Endodermal cell (in vitro differentiated cells): ENCODE data around the gene ELMO3. TPM values are rescaled to one million over a fixed set of nuclear protein-coding genes. Genes with fewer than 3 reads are reported as not detected.
A peak's percentile ranks its signal among the peaks of the same experiment; 100 is the strongest.

ENCODE experiments used
- DNase-seq: peaks from one replicate; pipeline ENCODE4 v3.0.0-alpha.2; 2017
- H3K27ac ChIP-seq: 2 replicates; pipeline ENCODE4 v1.5.1; 2013; ENCODE audit warnings: mild to moderate bottlenecking, low read depth, low read length, moderate library complexity
- H3K27me3 ChIP-seq: 2 replicates; pipeline ENCODE4 v1.6.1; 2013; ENCODE audit warnings: mild to moderate bottlenecking, low read length, moderate library complexity; ENCODE audit not compliant: insufficient read depth, control insufficient read depth, poor library complexity, severe bottlenecking
- H3K36me3 ChIP-seq: 2 replicates; pipeline ENCODE4 v1.7.0; 2013; ENCODE audit warnings: mild to moderate bottlenecking, low read length, moderate library complexity; ENCODE audit not compliant: control insufficient read depth, insufficient read depth
- H3K4me1 ChIP-seq: one replicate; pipeline ENCODE4 v1.7.0; 2013; ENCODE audit warnings: low read length; ENCODE audit not compliant: control insufficient read depth, insufficient read depth
- H3K4me3 ChIP-seq: 2 replicates; pipeline ENCODE4 v1.5.1; 2013; ENCODE audit warnings: mild to moderate bottlenecking, low read length, moderate library complexity
- H3K9ac ChIP-seq: 2 replicates; pipeline ENCODE4 v1.6.1; 2013; ENCODE audit warnings: mild to moderate bottlenecking, low read length, moderate library complexity; ENCODE audit not compliant: poor library complexity, severe bottlenecking; ENCODE audit errors: extremely low read depth
- H3K9me3 ChIP-seq: 2 replicates; pipeline ENCODE4 v1.6.1; 2013; ENCODE audit warnings: mild to moderate bottlenecking, low read length, moderate library complexity; ENCODE audit not compliant: control insufficient read depth
- H3K27ac Mint-ChIP-seq: 2 replicates; pipeline ENCODE4 v1.8.0; 2020; ENCODE audit warnings: mixed read lengths
- H3K27me3 Mint-ChIP-seq: 2 replicates; pipeline ENCODE4 v1.8.0; 2021; ENCODE audit warnings: mild to moderate bottlenecking, mixed read lengths; ENCODE audit not compliant: insufficient read depth
- H3K36me3 Mint-ChIP-seq: 2 replicates; pipeline ENCODE4 v1.8.0; 2020; ENCODE audit warnings: low read depth, mixed read lengths
- H3K4me1 Mint-ChIP-seq: 2 replicates; pipeline ENCODE4 v1.8.0; 2020; ENCODE audit warnings: mixed read lengths
- H3K4me3 Mint-ChIP-seq: 2 replicates; pipeline ENCODE4 v1.8.0; 2020; ENCODE audit warnings: mild to moderate bottlenecking, moderate library complexity, mixed read lengths
- H3K9me3 Mint-ChIP-seq: 2 replicates; pipeline ENCODE4 v1.8.0; 2020; ENCODE audit warnings: mild to moderate bottlenecking, mixed read lengths
- CTCF ChIP-seq: fragments of 200-600 bp; sonication (generic); conservative IDR thresholded peaks from 2 replicates; pipeline ENCODE4 v1.5.0; 2021; ENCODE audit warnings: antibody characterized with exemption, mild to moderate bottlenecking
- WGBS, 2 experiments: methylation state at CpG; one replicate each; pipeline versions ENCODE4 v1.1.5 to v1.1.7; 2013; ENCODE audit warnings: missing lambda C conversion rate in 2 of 2, mixed read lengths in 1 of 2; ENCODE audit not compliant: insufficient coverage in 1 of 2, insufficient read length in 1 of 2; 5-methylcytosine and 5-hydroxymethylcytosine counted together
- total RNA-seq, 2 donors: library from RNA; stranded (reverse); fragmentation: NEBNext Ultra II Directional in 1 of 2; extraction: Animal tissue kit (Norgen Biotek cat#: 25700) in 1 of 2; gene quantifications; 2 replicates in 1 of 2; 3 replicates in 1 of 2; pipeline ENCODE4 v1.2.1, GENCODE V29; 2021

ELMO3 gene
- total RNA-seq, 2 donors from 2014 or later: 5.6 to 6.4 TPM

- WGBS, 2 experiments: 49 to 64% methylated on average over 3 to 5 of the region's 5 CpGs
- H3K4me3 Mint-ChIP-seq: no peak overlapping the region
Observed at GRCh38 chr16:67186550-67186950, 12.4 kb upstream of the ELMO3 start.

GRCh38 chr16:67187175-67187890 lies 11.6 kb upstream of the ELMO3 start:
- Mint-ChIP-seq H3K4me3 (no peak overlapping the region), H3K4me1 (peaks cover 14% of the 10 kb centered on the region), H3K27ac (no peak overlapping the region), H3K9me3 (no peaks in the 10 kb centered on the region), H3K36me3 (no peaks in the 10 kb centered on the region), H3K27me3 (peaks cover 23% of the 10 kb centered on the region)
- no peak overlapping the region for H3K4me3 ChIP-seq
- H3K4me1 ChIP-seq: peaks cover 8% of the 10 kb centered on the region
- TF ChIP-seq CTCF: no peak
- H3K36me3 ChIP-seq: no peaks in the 10 kb centered on the region
- H3K27me3 ChIP-seq: peaks cover 21% of the 10 kb centered on the region
- H3K9ac ChIP-seq: no peak overlapping the region
- H3K9me3 ChIP-seq: no peaks in the 10 kb centered on the region
- WGBS, 2 experiments: 92 to 93% methylated on average over 23 to 26 of the region's 26 CpGs
- H3K27ac ChIP-seq: no peak overlapping the region
- DNase-seq: no peak

More at GRCh38 chr16:67186550-67186950, 12.4 kb upstream of the ELMO3 start:
- Histone ChIP-seq H3K27me3 (peaks cover 21% of the 10 kb centered on the region), H3K4me3 (no peak overlapping the region), H3K4me1 (peaks cover 8% of the 10 kb centered on the region), H3K36me3 (no peaks in the 10 kb centered on the region), H3K9me3 (no peaks in the 10 kb centered on the region), H3K27ac (no peak overlapping the region), H3K9ac (no peak overlapping the region)
- H3K4me1 Mint-ChIP-seq: peaks cover 14% of the 10 kb centered on the region
- H3K36me3 Mint-ChIP-seq: no peaks in the 10 kb centered on the region
- no peak overlapping the region for H3K27ac Mint-ChIP-seq
- no peak for TF ChIP-seq CTCF
- H3K9me3 Mint-ChIP-seq: no peaks in the 10 kb centered on the region
- peak; percentile 82 for DNase-seq
- H3K27me3 Mint-ChIP-seq: peaks cover 23% of the 10 kb centered on the region

- peaks cover 11% of the 10 kb centered on the region for H3K4me1 ChIP-seq
- Mint-ChIP-seq H3K4me1 (peaks cover 20% of the 10 kb centered on the region), H3K9me3 (no peaks in the 10 kb centered on the region), H3K36me3 (peaks cover 4% of the 10 kb centered on the region), H3K27me3 (peaks cover 23% of the 10 kb centered on the region), H3K27ac (no peak overlapping the region), H3K4me3 (no peak overlapping the region)
- no peak overlapping the region for H3K9ac ChIP-seq
- peaks cover 3% of the 10 kb centered on the region for H3K36me3 ChIP-seq
- H3K27ac ChIP-seq: no peak overlapping the region
- WGBS, 2 experiments: 89 to 90% methylated on average over 4 of the region's 4 CpGs
- DNase-seq: no peak
- H3K4me3 ChIP-seq: no peak overlapping the region
- peaks cover 21% of the 10 kb centered on the region for H3K27me3 ChIP-seq
- H3K9me3 ChIP-seq: no peaks in the 10 kb centered on the region
- no peak for TF ChIP-seq CTCF
Observed at GRCh38 chr16:67188323-67188722, 10.6 kb upstream of the ELMO3 start.
